HTERT RPE-1 (cell line): ENCODE measurements around the gene MYMX.

Experiments
- in situ Hi-C: fragments of 300-500 bp; cut with MboI; formaldehyde crosslinking; loops from 4 replicates; pipeline ENCODE4 v1.14.3; 2020; ENCODE audit warnings: low sequenced_read_pairs

MYMX gene

DNA sequence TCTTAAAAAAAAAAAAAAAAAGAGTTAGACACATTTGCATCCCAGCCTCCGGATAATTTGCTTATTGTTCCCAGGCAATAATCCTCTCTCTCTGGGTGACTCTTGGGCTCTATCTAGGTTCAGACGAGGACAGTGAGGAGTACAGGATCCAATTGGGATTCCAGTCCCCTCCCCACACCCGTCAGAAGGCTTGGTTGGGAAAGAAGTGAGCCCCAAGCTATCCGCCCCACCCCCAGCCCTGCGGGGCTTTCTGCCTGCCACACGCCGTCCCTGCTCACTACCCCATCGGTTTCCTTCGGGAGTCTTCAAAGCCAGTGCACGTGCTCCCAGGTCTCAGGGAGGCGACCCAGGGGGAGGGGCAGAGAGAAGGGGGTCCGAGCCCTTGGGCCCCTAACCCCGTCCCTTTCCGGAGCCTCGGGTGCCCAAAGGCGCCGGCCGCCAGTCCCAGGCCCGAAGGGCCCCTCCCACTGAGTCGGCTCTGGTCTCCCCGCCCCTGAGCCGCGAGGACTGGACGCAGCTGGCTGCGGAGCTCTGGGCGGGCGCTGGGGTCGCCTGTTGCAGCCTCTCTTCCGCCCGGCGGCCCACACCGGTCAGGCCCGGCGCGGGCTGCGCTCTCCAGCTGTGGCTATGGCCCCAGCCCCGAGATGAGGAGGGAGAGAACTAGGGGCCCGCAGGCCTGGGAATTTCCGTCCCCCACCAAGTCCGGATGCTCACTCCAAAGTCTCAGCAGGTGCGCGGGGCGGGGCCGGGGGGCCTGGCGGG lies 2.5 kb downstream of the MYMX start:
- in situ Hi-C loops = no loop called here

DNA sequence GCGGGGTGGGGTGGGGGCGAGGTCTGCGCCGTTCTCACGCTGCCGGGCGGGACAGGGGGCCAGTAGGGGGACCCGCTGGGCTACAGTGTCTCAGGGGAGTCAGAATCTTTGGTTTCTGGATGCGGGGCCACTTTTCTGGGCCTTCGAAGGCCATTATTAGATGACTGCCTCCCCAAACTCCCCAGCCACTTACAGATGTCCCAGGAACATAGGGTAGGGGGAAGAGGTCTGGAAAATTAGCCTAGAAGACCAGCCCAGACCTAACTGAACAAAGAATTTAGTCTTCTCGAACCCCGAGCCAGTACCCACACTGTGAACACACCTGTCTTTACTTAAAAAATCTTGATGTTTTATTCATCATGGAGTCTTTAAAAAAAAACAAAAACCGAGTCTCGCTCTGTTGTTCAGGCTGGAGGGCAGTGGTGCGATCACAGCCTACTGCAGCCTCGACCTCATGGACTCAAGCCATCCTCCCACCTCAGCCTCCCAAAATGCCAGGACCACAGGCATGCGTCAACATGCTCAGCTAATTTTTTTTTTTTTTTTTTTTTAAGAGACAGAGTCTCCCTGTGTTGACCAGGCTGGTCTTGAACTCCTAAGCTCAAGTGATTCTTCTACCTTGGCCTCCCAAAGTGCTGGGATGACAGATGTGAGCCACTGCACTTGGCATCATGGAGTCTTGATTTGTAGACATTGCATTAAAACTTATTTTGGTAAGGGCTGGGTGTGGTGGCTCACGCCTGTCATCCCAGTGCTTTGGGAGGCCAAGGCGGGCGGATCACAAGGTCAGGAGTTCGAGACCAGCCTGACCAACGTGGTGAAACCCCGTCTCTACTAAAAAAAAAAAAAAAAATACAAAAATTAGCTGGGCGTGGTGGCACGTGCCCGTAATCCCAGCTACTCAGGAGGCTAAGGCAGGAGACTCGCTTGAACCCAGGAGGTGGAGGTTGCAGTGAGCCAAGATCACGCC lies 3.4 kb downstream of the MYMX start:
- in situ Hi-C loops = no loop called here

DNA sequence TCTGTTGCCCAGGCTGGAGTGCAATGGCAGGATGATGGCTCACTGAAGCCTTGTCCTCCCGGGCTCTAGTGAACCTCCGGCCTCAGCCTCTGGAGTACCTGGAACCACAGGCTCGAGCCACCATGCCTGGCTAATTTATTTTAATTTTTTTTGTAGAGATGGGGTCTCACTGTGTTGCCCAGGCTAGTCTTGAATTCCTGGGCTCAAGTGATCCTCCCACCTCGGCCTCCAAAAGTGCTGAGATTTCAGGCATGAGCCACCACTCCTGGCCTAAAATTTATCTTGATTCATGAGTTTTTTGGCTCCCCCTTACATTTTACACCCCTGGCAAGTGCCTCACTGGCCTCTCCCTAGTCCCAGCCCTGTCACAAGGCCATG lies 4.2 kb downstream of the MYMX start:
- in situ Hi-C loops = no loop called here

DNA sequence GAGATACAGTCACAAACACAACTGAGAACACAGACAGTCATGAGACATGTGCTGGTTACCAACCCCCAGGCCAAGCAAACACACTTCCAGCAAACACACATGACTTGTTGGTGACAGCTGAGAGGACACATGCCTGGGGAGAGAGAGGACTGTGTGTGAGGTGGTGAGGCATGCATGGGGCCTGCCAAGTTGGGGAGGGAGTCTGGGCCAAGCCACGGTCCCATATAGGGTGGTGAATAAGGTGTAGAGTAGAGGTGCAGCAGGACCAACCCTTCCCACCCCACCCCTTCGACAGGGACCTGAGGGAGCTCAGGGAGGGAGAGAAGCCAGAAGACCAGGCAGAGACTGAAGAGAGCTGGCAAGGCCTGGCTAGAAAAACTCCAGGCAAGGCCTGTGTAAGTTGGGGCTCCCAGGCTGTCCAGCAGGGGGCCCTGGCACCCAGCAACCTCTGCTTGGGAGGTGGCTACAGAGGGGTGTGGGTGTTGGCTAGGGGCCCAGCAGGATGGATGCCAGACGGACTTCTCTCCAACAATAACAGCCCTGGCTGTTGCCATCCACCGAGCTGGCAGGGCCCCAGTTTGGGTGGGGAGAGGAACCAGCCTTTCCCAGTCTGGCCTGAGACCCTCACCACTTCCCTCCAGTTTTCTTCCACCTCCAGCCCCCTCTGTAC lies 4.7 kb downstream of the MYMX start:
- in situ Hi-C loops = no loop called here

DNA sequence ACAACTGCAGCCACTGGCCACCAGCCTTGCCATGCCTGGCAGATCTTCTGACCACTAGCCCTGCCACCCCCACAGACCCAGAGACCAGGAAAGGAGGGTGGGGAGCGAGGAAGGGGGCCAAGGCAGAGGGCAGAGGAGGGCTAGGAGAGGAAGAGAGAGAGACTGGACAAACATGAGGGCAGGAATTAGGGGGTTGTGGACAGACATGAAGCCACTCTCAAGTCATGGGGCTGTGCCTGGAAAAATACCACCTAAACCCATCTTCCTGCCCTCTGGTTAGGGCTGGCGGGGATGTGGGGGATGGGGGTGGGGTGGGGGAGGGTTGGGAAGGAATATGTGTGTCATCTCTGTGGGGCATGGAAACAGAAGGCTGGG lies 5.2 kb downstream of the MYMX start:
- in situ Hi-C loops = no loop called here

DNA sequence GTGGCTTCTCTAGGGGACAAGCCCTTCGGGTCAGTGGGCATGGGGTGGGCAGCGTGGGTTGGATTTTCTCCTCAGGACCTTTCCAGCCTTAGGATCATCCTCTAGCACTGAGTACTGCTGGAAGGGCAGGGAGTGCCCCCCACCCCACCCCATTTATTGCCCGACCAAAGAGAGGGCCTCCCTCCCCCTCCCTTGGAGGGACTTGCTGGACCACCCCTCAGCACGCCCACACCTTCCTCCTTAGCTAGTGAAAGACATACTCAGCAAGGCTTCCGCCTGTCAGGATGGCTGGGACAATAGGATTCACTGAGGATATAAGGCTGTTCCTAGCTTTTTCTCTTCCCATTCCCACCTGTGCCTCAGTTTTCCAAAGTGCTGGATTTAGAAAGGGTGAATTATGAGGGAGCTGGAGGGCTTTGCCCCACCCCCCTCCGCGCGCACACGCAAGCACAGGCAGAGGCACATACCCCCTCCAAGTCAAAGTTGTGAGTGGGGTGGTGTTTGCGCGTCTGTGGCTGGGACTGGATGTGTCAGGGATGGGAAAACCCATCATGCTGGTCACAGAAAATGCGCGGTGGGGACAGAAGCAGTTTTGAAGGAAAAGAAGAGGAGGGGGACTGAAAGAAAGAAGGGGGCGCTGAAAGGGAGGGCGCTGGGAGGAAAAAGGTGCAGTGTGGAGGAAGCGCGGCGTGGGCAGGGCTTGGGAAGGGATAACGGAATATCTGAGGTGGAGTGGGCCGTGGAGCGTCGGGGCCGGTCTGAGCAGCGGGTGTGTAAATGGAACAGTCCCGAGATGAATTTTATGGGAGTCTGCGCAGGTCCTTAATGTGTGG lies 6.0 kb downstream of the MYMX start:
- in situ Hi-C loops = no loop called here

GRCh38 chr6:44223319-44224028 lies 6.7 kb downstream of the MYMX start, which contains the start of gene SLC29A1:
SLC29A1 (plus strand) TSS chr6:44223595; CDS start chr6:44227314, 3,719 bp downstream.
- in situ Hi-C loops = no loop called here

GRCh38 chr6:44224029-44224964 lies 7.6 kb downstream of the MYMX start:
- in situ Hi-C loops = no loop called here

- in situ Hi-C loops = no loop called here
Measured at GRCh38 chr6:44224965-44225305, 8.2 kb downstream of the MYMX start.

DNA sequence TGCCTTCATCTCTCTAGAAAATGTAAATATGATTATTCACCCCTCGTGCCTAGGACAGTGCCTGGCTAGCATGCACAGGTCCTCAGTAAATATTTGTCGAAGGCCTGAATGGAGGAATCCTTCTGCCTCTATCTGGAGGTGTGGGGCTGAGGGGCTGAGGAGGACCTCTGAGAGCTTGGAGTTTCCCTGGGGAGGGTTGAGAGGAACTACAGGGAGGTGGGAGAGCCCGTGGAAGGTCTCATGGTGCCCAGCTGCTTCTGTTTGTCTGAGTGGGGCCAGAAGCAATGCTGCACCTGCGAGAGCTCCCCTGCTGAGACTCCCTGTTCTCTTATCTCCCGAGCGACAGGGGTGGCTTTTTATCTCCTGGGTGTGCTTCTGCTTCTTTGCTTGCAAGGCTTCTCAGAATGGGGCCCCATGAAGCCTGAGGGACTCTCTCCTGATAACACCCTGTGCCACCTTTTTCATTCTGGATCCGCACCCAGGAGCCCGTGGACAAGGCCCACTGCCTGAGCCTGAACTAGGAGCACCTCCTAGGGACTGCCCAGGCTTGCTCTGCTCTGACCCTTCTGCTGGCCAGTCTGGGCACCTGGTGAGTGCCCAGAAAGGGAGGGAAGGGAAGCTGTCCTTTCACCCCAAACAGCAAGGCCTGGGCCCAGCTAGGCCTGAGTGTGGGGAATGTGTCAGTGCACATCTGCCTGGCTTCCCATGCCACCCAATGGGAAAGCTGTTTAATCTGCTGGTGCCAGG lies 9.0 kb downstream of the MYMX start:
- in situ Hi-C loops = no loop called here

- in situ Hi-C loops = no loop called here
Measured at GRCh38 chr6:44226368-44227147, 9.8 kb downstream of the MYMX start.

- in situ Hi-C loops = no loop called here
Measured at GRCh38 chr6:44227148-44227793, 10.5 kb downstream of the MYMX start.

- in situ Hi-C loops = no loop called here
Measured at GRCh38 chr6:44228031-44228430, 11.3 kb downstream of the MYMX start.

DNA sequence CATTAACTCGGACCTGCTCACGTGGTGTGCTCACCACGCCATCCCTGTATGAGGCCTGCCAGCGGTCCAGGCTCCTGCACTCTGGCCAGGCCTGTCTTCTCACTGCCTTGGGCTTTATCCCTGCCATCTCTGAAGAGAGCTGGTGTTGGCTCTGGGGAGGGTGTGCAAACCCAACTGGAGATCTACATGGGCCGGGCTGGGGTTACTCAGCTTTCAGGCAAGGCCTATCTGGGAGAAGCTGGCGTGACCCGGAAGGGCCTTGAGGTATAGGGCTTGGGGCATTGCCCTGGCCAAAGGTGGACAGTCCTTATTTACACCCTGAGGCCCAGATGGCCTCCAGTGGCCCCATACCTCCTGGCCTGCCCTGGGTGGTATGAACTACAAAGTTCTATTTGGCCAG lies 11.7 kb downstream of the MYMX start:
- in situ Hi-C loops = no loop called here

DNA sequence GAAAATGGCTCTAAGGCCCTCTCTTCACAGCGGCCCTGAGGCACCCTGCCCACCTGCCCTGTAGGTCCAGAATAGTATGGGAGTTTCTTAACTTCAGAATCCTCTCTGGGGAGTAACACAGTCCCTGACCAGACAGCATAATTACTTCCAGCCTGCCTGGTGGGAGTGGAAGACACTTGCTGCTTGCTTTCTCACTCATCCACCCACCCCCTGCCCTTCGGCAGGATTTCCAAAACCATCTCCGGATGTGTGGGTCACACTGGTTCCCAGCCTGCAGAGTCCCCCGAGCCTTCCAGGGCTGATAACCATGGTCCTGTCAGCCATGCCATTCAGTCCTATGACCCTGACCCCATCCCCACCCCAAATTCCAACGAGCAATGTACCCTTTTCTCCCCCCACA lies 12.1 kb downstream of the MYMX start:
- in situ Hi-C loops = no loop called here

DNA sequence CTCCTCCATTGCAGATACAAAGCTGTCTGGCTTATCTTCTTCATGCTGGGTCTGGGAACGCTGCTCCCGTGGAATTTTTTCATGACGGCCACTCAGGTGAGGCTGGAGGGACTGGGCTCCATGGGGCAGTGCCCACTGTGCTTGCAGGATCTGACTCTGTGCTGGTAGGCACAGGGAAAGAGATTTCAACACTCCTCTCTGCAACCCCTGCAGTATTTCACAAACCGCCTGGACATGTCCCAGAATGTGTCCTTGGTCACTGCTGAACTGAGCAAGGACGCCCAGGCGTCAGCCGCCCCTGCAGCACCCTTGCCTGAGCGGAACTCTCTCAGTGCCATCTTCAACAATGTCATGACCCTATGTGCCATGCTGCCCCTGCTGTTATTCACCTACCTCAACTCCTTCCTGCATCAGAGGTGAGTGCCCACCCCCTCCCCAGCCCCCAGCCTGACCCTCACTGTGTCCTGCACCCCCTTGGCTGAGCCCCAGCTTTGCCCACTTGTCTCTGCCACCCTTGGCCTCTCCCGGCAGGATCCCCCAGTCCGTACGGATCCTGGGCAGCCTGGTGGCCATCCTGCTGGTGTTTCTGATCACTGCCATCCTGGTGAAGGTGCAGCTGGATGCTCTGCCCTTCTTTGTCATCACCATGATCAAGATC lies 12.8 kb downstream of the MYMX start:
- in situ Hi-C loops = no loop called here
